Upper lobe of right lung (tissue), 1 donor: ENCODE measurements around the gene MLLT6. TPM values are rescaled to one million over a fixed set of nuclear protein-coding genes. Genes with fewer than 3 reads are reported as not detected.

ENCODE experiments used
- ATAC-seq: fragments of 200-7000 bp; cut with Tn5 transposase; one replicate; pipeline ENCODE4 v1.9.1; 2020; ENCODE audit warnings: mild to moderate bottlenecking, moderate library complexity
- DNase-seq: peaks from one replicate; pipeline ENCODE4 v3.0.0-alpha.2; 2020
- H3K27ac ChIP-seq: fragments of 200-600 bp; one replicate; pipeline ENCODE4 v1.8.0; 2022
- H3K27me3 ChIP-seq: fragments of 200-600 bp; one replicate; pipeline ENCODE4 v1.8.0; 2022; ENCODE audit warnings: mild to moderate bottlenecking
- H3K36me3 ChIP-seq: fragments of 200-600 bp; one replicate; pipeline ENCODE4 v1.8.0; 2022
- H3K4me1 ChIP-seq: fragments of 200-600 bp; one replicate; pipeline ENCODE4 v1.8.0; 2022
- H3K4me3 ChIP-seq: fragments of 200-600 bp; one replicate; pipeline ENCODE4 v1.8.0; 2022; ENCODE audit warnings: mild to moderate bottlenecking
- H3K9me3 ChIP-seq: fragments of 200-600 bp; one replicate; pipeline ENCODE4 v1.8.0; 2022
- CTCF ChIP-seq: fragments of 200-600 bp; IDR thresholded peaks from one replicate; pipeline ENCODE4 v1.8.0; 2022; ENCODE audit warnings: antibody characterized with exemption
- intact Hi-C: fragments of 100-400 bp; cut with DNase I; formaldehyde crosslinking; loops from one replicate; pipeline ENCODE4 v1.11.0; 2022
- total RNA-seq: library from RNA; stranded (reverse); fragmentation: NEBNext Ultra II Directional; extraction: Animal tissue kit (Norgen Biotek cat#: 25700); gene quantifications from one replicate; pipeline ENCODE4 v1.2.1, GENCODE V29; 2021
- donor health status: DM: no; HTN: yes; CAD: no; lungs with severe emphysema.

MLLT6 gene
- total RNA-seq, 1 donor from 2014 or later, result 133 TPM

GRCh38 chr17:38703742-38704605, 1.1 kb upstream of the MLLT6 start:
- peaks cover 39% of the 10 kb centered on the region for H3K4me1 ChIP-seq
- H3K27me3 ChIP-seq, result no peaks in the 10 kb centered on the region
- TF ChIP-seq CTCF, result no peak
- ATAC-seq (peak; percentile 63), DNase-seq (peak; percentile 96)
- H3K4me3 ChIP-seq, result peak overlapping the region; percentile 97
- H3K27ac ChIP-seq, result peak overlapping the region; percentile 98
- no peaks in the 10 kb centered on the region for H3K9me3 ChIP-seq
- intact Hi-C loops, result no loop called here
- H3K36me3 ChIP-seq, result peaks cover 4% of the 10 kb centered on the region

- TF ChIP-seq CTCF, result no peak
- DNase-seq (no peak), ATAC-seq (no peak)
- Histone ChIP-seq H3K4me3 (peak overlapping the region; percentile 72), H3K9me3 (no peaks in the 10 kb centered on the region), H3K27me3 (no peaks in the 10 kb centered on the region), H3K4me1 (peaks cover 28% of the 10 kb centered on the region), H3K36me3 (peaks cover 17% of the 10 kb centered on the region), H3K27ac (peak overlapping the region; percentile 80)
- intact Hi-C loops, result no loop called here
Measured at GRCh38 chr17:38705523-38705802, 390 bp downstream of the MLLT6 start.

DNA sequence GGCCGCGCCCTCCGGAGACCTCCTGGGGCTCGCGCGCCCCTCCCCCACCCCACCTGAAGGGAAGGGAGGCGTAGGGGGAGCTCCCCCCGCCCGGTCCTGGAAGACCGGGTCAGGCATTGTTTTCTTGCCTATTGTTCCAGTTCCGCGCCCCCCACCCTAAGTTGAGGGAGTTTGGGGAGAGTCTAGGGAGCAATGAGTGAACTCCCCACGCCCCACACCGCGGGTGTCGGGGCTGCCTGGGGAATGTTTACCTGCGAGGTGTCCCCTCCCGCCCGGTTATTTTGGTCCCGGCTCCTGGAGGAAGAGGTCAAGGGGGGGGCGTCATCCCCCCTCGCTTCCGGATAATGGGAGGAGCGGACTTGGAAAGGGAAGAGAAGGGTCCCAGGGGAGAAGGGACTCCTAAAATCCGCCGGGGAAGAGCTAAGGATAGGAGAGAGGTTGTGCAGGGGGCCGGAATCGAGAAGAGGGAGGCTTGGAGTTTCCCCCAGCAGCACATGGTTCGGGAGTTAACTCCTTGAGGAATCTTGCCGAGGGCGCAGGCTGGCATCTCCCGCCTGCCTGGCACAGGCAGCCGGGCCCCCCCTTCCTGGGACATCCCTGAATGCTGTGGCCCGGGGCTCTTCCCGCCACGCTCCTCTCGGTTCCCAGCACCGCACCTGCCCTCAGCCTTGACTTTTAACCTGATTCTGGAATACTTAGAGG, 881 bp downstream of the MLLT6 start:
- DNase-seq (peak; percentile 76), ATAC-seq (no peak)
- Histone ChIP-seq H3K9me3 (no peaks in the 10 kb centered on the region), H3K27ac (peak overlapping the region; percentile 80), H3K4me3 (peak overlapping the region; percentile 72), H3K27me3 (no peaks in the 10 kb centered on the region), H3K4me1 (peaks cover 27% of the 10 kb centered on the region), H3K36me3 (peaks cover 17% of the 10 kb centered on the region)
- intact Hi-C loops, result no loop called here
- no peak for TF ChIP-seq CTCF

DNA sequence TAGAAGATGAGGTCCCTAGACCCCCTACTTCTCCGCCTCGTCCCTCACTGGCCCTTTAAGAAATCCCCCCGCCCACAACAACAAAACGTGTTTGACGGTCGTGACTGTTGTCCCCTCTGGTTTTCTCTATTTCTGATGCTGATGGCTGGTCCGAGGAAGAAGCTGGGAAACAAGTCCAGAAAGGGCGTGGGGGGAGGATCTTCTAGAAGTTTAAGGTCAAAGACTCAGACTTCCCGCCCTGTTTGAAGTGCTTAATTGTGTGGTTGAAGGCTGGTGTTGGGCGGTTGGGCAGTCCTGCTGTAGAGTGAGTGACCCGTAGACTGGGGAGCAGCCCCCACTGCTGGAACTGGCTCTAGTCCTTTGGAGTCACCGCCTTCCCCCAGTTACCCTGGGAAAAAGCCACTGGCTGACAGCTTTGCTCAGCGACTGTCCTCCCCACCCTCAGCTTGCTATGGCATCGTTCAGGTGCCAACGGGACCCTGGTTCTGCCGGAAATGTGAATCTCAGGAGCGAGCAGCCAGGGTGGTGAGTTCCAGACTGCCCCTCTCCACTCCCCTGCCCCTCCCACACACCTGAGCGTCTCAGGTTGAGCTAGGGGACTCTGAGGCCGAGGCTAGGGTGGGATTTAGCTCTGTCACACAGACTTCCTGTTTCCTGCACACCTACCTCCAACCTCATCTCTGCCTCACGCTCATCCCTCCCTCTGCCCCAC, 1.6 kb downstream of the MLLT6 start:
- Histone ChIP-seq H3K27me3 (no peaks in the 10 kb centered on the region), H3K27ac (peak overlapping the region; percentile 80), H3K4me1 (peaks cover 20% of the 10 kb centered on the region), H3K36me3 (peaks cover 21% of the 10 kb centered on the region), H3K4me3 (peak overlapping the region; percentile 72), H3K9me3 (no peaks in the 10 kb centered on the region)
- no peak for ATAC-seq
- TF ChIP-seq CTCF, result no peak
- no peak for DNase-seq
- intact Hi-C loops, result no loop called here

- Histone ChIP-seq H3K4me3 (no peak overlapping the region), H3K4me1 (peaks cover 18% of the 10 kb centered on the region), H3K27me3 (no peaks in the 10 kb centered on the region), H3K27ac (no peak overlapping the region), H3K9me3 (no peaks in the 10 kb centered on the region), H3K36me3 (peaks cover 33% of the 10 kb centered on the region)
- intact Hi-C loops, result no loop called here
- DNase-seq, result no peak
- ATAC-seq, result no peak
- no peak for TF ChIP-seq CTCF
Measured at GRCh38 chr17:38707678-38708351, 2.7 kb downstream of the MLLT6 start.
